Hepatocyte (in vitro differentiated cells): ENCODE data around the gene ZNF664. TPM values are rescaled to one million over a fixed set of nuclear protein-coding genes. Genes with fewer than 3 reads are reported as not detected.

Experiments
- DNase-seq: peaks from one replicate; pipeline ENCODE4 v3.0.0-alpha.2; 2016; ENCODE audit warnings: low spot score
- H2AFZ ChIP-seq: fragments of 200-600 bp; sonication (generic); 2 replicates; pipeline ENCODE4 v1.6.0; 2016; ENCODE audit warnings: antibody characterized with exemption, mild to moderate bottlenecking
- H3K27ac ChIP-seq: fragments of 200-600 bp; sonication (generic); 2 replicates; pipeline ENCODE4 v1.5.1; 2016; ENCODE audit warnings: mild to moderate bottlenecking
- H3K27me3 ChIP-seq: fragments of 200-600 bp; sonication (generic); 2 replicates; pipeline ENCODE4 v1.6.1; 2016
- H3K36me3 ChIP-seq: fragments of 200-600 bp; sonication (generic); replicated peaks from 2 replicates; pipeline ENCODE4 v1.5.1; 2016; ENCODE audit warnings: low read depth; ENCODE audit not compliant: insufficient read depth
- H3K4me1 ChIP-seq: fragments of 200-600 bp; sonication (generic); 2 replicates; pipeline ENCODE4 v1.5.1; 2016; ENCODE audit warnings: mild to moderate bottlenecking, moderate library complexity; ENCODE audit not compliant: insufficient read depth
- H3K4me2 ChIP-seq: fragments of 200-600 bp; sonication (generic); 2 replicates; pipeline ENCODE4 v1.6.0; 2016
- H3K4me3 ChIP-seq: fragments of 200-600 bp; sonication (generic); 2 replicates; pipeline ENCODE4 v1.5.1; 2016; ENCODE audit warnings: mild to moderate bottlenecking
- H3K79me2 ChIP-seq: fragments of 200-600 bp; sonication (generic); 2 replicates; pipeline ENCODE4 v1.6.0; 2017; ENCODE audit warnings: mild to moderate bottlenecking
- H3K9me2 ChIP-seq: fragments of 200-600 bp; sonication (generic); replicated peaks from 2 replicates; pipeline ENCODE4 v1.6.0; 2017; ENCODE audit warnings: mild to moderate bottlenecking; ENCODE audit not compliant: insufficient read depth
- H3K9me3 ChIP-seq: fragments of 200-600 bp; sonication (generic); 2 replicates; pipeline ENCODE4 v1.5.1; 2016; ENCODE audit warnings: low read depth, mild to moderate bottlenecking
- H4K20me1 ChIP-seq: fragments of 200-600 bp; sonication (generic); 2 replicates; pipeline ENCODE4 v1.6.0; 2016; ENCODE audit warnings: mild to moderate bottlenecking; ENCODE audit not compliant: insufficient read depth, poor library complexity, severe bottlenecking
- CTCF ChIP-seq: fragments of 200-600 bp; sonication (generic); IDR thresholded peaks from 2 replicates; pipeline ENCODE4 v1.5.1; 2016; ENCODE audit warnings: antibody characterized with exemption, mild to moderate bottlenecking; ENCODE audit not compliant: poor library complexity
- EZH2 ChIP-seq: fragments of 200-600 bp; sonication (generic); IDR thresholded peaks from 2 replicates; pipeline ENCODE4 v1.6.1; 2016; ENCODE audit warnings: antibody characterized with exemption, mild to moderate bottlenecking, borderline replicate concordance
- EZH2phosphoT487 ChIP-seq: fragments of 200-600 bp; sonication (generic); IDR thresholded peaks from one replicate; pipeline ENCODE4 v1.6.1; 2018; ENCODE audit warnings: antibody characterized with exemption, mild to moderate bottlenecking, low read depth, moderate library complexity; ENCODE audit not compliant: unreplicated experiment, severe bottlenecking
- WGBS: methylation state at CpG from one replicate; pipeline ENCODE4 v1.1.6; 2016; ENCODE audit warnings: low lambda C conversion rate; ENCODE audit errors: missing lambda C conversion rate; 5-methylcytosine and 5-hydroxymethylcytosine counted together
- polyA plus RNA-seq: library from polyadenylated mRNA; unstranded; fragments of >200 nt; fragmentation: Nextera tagmentation; extraction: Ambion mirVana; gene quantifications from 2 replicates; pipeline ENCODE4 v1.2.1, GENCODE V29; 2016
- total RNA-seq: library from RNA; depleted of rRNA; stranded (reverse); fragments of >200 nt; gene quantifications from 2 replicates; pipeline ENCODE4 v1.2.3, GENCODE V29; 2014

The ZNF664 gene
- total and polyA plus RNA-seq, 2 experiments from 2014 or later, result 17.6 to 80.4 TPM

- Histone ChIP-seq H4K20me1 (no peaks in the 10 kb centered on the region), H3K4me1 (no peaks in the 10 kb centered on the region), H3K27ac (no peak overlapping the region), H3K27me3 (no peaks in the 10 kb centered on the region), H3K79me2 (peaks cover 29% of the 10 kb centered on the region), H3K9me2 (no peaks in the 10 kb centered on the region), H3K36me3 (no peaks in the 10 kb centered on the region), H3K4me3 (no peak overlapping the region), H3K9me3 (no peaks in the 10 kb centered on the region), H3K4me2 (no peak overlapping the region), H2AFZ (no peak overlapping the region)
- DNase-seq, result no peak
- 92% methylated on average over 12 of the region's 15 CpGs for WGBS
- no peak for TF ChIP-seq EZH2
- TF ChIP-seq EZH2phosphoT487, result no peak
- no peak for TF ChIP-seq CTCF
These were observed 22.3 kb upstream of the ZNF664 start for GRCh38 chr12:123950476-123951349.

GRCh38 chr12:123951467-123951866 lies 21.5 kb upstream of the ZNF664 start:
- Histone ChIP-seq H2AFZ (no peak overlapping the region), H3K27ac (no peak overlapping the region), H3K4me2 (no peak overlapping the region), H3K79me2 (peaks cover 32% of the 10 kb centered on the region), H3K9me2 (no peaks in the 10 kb centered on the region), H3K27me3 (no peaks in the 10 kb centered on the region), H3K36me3 (no peaks in the 10 kb centered on the region), H4K20me1 (no peaks in the 10 kb centered on the region), H3K9me3 (no peaks in the 10 kb centered on the region), H3K4me1 (no peaks in the 10 kb centered on the region), H3K4me3 (no peak overlapping the region)
- WGBS, result 87% methylated on average over 4 of the region's 4 CpGs
- TF ChIP-seq EZH2, result no peak
- TF ChIP-seq CTCF, result no peak
- no peak for TF ChIP-seq EZH2phosphoT487
- DNase-seq, result no peak

GRCh38 chr12:123952037-123952436 lies 21.0 kb upstream of the ZNF664 start:
- WGBS, result 66% methylated on average over 2 of the region's 2 CpGs
- Histone ChIP-seq H3K79me2 (peaks cover 32% of the 10 kb centered on the region), H3K9me3 (no peaks in the 10 kb centered on the region), H3K27me3 (no peaks in the 10 kb centered on the region), H3K27ac (no peak overlapping the region), H3K9me2 (no peaks in the 10 kb centered on the region), H3K36me3 (no peaks in the 10 kb centered on the region), H3K4me1 (no peaks in the 10 kb centered on the region), H3K4me3 (no peak overlapping the region), H2AFZ (no peak overlapping the region), H4K20me1 (no peaks in the 10 kb centered on the region), H3K4me2 (no peak overlapping the region)
- TF ChIP-seq EZH2 (no peak), CTCF (no peak), EZH2phosphoT487 (no peak)
- DNase-seq, result no peak
